HG03457 (cell line): ENCODE data around the gene SEMA7A.
"Not testable (repeated sequence)": the region's sequence is repeated elsewhere in the genome, so short reads cannot be mapped to it uniquely, and the experiment has no call there.

Source experiments
- ATAC-seq: cut with Tn5 transposase; IDR thresholded peaks from one replicate; pipeline ENCODE4 v1.9.1; 2021; ENCODE audit warnings: moderate number of reproducible peaks; ENCODE audit not compliant: unreplicated experiment

Gene SEMA7A

DNA sequence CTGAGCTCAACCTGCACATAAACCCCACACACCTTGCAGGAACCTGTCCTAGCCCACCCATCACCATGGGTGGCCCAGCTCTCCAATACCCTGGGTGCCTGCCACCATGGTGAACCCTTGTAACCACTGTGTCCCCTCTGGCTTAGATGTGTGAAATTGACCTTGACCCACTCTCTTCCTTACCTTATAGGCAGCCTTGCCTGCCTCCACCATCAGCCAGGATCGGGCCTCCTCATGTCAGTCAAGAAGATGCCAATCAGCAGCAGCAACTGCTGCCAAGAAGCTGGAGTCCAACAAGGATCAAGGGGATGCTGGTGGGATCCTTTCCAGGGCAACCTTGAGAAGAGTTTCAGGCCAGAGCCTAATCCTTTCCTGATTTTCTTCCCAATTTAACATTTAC, 57.5 kb downstream of the SEMA7A start:
- no peak for ATAC-seq

DNA sequence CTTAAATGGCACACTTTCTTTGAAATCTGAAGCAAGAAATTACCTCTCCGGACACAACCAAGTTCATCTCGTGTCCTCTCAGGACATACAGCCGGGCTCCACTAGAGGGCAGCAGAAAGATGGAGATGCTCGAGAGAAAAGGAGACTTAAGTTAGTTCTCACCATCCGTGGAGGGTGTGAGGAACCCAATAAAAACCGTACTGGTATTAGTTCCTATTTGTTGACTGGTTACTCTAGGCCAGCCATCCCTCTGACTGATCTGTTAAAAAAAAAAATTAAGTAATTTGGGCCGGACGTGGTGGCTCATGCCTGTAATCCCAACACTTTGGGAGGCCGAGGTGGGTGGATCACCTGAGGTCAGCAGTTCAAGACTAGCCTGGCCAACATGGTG, 58.5 kb downstream of the SEMA7A start:
- no peak for ATAC-seq

GRCh38 chr15:74374648-74375302, 59.0 kb downstream of the SEMA7A start:
- peak; percentile 15 for ATAC-seq

DNA sequence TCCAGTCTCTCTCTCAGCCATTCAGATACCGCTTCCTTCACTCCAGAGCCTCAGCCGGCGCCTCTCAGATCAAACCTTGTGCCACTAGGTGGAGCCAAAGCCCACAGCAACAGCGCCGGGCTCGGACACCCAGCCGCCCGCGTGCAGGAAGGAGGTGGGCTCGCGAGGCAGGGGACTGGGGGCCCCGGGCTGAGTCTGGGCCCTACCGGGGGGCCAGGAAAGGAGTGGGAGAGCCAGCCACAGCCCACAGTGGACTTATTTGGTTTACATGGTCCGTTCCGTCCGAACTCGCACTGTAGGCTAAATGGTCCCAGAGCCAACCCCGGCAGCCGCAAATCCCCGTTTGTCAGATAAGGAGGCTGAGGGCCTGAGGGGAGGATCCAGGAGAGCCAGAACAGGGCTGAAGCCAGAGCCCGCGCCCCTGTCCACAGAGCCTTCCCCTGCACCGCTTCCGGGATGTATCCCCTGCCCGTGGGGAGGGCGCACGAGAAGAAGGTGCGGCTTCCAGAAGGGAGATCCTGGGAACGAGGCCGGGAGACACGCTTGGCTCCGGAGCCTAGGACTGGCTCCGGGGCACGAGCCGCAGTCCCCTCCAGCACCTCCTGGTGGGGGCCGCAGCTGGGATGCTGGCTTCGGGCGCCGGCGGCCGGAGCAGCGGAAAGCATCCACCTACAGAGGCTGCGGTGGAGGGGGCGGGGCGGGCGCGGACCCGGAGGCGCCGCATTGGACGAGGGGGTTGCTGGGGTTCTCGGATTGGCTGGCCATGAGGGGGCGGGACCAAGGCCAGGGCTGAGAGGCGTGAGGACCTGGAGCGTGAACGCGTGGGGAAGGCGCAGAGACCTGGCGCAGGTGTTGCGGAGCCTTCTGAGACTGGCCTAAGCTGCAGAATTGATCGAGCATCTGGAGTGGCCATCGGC, 59.8 kb downstream of the SEMA7A start:
- peak; percentile 49 for ATAC-seq

- ATAC-seq, result no peak
Observed at GRCh38 chr15:74373056-74373650, 60.6 kb downstream of the SEMA7A start.

GRCh38 chr15:74370471-74370870, 63.3 kb downstream of the SEMA7A start:
- ATAC-seq, result no peak

DNA sequence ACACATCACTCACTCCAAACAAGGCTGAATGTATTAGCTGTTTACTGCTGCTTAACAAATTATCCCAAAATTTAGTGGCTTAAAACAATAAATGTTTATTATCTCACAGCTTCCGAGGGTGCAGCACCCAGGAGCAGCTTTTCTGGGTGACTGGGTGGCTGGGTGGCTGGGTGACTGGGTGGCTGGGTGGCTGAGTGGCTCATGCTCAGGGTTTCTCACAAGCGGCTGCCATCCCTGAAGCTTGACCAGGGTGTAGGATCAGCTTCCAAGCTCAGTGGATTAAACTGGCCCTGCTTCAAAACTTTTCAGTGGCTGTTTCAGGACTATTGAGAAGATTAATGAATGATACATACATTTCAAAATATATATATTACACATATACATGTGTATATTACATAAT, 64.0 kb downstream of the SEMA7A start:
- ATAC-seq, result no peak

DNA sequence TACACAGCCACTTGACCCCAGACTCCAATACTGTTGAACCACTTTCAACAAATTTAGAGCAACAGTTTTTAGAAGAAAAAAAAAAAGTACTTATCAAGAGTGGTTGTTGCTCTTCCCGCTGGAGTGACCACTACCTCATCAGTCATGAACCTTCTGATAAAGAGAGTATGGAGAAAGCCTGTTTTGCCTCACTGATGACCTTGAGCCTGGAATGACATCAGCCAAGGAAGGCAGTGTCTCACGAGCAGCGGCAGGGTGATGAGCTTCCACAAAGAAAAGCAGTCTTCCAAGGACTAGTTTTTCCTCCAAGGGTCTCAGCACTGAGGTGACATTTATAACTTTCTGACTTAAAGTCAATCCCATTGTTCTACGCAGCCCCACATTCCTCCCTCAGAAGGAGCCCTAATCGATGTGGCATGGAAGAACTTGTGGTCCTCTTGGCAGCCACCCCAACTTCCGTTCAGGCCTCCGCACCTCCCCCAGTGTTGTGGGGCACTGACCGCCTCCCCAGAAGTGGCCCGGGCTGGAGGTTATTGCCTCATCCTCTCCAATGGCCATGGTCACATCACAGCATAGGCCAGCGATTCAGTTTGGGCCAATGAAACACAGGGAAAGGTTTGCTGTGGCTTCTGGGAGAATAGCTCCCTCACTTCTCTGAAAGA, 64.5 kb downstream of the SEMA7A start:
- ATAC-seq, result no peak

DNA sequence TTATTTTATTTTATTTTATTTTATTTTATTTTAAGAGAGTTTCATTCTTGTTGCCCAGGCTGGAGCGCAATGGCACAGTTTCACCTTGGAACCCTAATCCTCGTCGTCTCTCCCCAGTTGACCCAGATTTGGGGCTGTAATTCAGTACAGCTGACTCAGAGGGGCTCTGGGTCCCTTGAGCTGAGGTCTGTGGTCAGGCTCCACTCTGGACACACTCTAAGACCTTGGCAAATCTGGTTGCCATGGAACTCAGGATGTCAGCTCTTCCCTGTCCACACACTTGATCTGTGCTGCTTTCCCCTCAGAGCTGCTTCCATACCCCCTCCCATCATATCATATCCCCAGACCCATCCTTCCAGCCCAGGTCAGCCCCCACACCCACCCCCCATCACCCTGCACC, 65.6 kb downstream of the SEMA7A start:
- ATAC-seq, result no peak

GRCh38 chr15:74367296-74367854, 66.4 kb downstream of the SEMA7A start, which contains the start of gene CYP11A1:
Gene CYP11A1 (minus strand): TSS chr15:74367646. CDS start chr15:74367585, 61 bp downstream.
- ATAC-seq, result no peak

- no peak for ATAC-seq
Observed at GRCh38 chr15:74365598-74366445, 67.9 kb downstream of the SEMA7A start.

- no peak for ATAC-seq
Observed at GRCh38 chr15:74364936-74365597, 68.7 kb downstream of the SEMA7A start.

DNA sequence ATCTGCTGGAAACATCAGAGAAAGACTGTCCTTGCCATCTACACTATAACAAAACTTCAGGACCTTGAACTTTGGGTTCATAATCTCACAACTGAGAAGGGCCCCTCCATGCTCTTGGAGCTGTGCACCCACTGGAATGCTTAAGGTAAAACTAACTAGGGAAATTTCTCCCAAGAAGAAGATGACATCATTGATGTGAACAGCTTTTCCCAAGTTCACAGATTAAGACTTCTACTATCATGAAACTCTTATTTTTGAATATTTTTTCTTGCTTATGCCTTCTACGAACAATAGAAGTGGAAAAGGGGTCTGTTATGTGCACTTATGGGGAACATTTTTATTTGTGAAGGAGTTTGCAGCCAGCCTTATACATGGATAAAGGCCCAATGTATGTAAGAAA, 71.3 kb downstream of the SEMA7A start:
- ATAC-seq, result no peak

GRCh38 chr15:74360855-74361254, 72.9 kb downstream of the SEMA7A start:
- ATAC-seq, result not testable (repeated sequence)

DNA sequence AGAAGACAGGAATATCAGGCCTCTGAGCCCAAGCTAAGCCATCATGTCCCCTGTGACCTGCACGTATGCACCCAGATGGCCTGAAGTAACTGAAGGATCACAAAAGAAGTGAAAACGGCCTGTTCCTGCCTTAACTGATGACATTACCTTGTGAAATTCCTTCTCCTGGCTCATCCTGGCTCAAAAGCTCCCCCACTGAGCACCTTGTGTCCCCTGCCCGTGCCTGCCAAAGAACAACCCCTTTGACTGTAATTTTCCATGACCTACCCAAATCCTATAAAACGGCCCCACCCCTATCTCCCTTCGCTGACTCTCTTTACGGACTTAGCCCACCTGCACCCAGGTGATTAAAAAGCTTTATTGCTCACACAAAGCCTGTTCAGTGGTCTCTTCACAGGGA, 74.4 kb downstream of the SEMA7A start:
- not testable (repeated sequence) for ATAC-seq
